Activated gamma-delta T cell (primary cell): Measurements from ENCODE around the gene ZNF440.
A peak's percentile ranks its signal among the peaks of the same experiment; 100 is the strongest.
"Not testable (repeated sequence)": the region's sequence is repeated elsewhere in the genome, so short reads cannot be mapped to it uniquely, and the experiment has no call there.

Experiments
- DNase-seq: peaks from one replicate; lab custom pipeline; 2025; lab: John Stamatoyannopoulos, UW

The ZNF440 gene

DNA sequence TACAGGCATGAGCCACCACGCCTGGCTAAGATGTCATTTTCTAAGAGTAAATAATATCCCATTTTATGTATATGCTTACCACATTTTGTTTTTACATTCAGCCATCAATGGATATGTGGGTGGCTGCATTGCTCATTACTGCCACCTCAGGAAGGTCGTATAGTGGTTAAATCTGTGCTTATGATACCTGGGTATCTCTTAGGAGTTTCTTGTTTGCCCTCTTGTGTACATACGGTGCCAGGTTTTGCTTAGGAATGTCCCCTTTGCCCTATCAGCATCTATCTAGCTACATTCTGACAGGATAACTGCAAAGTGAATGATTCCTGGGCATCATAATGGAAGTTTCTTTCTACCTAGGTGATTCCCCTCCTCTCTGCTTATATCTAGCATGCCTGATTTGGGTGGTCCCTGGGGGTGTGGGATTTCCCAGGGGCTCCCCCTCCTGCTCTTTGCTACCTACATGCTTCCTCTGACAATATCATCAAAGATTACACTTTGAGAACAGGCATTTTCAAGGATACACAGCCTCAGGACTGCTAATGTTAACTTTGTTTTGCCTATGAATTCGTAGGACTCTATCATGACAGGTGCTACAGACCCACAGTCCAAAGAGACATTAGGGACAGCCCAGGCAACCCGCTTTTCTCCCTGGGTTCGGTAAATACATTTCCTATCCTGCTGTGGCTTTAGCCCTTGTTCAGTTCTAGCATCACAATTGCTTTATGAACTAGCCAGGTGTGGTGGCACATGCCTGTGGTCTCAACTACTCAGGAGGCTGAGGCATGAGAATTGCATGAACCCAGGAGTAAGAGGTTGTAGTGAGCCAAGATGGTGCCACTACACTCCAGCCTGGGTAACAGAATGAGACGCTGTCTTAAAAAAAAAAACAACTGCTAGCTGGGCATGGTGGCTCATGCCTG lies 15.1 kb downstream of the ZNF440 start:
- DNase-seq: not testable (repeated sequence)

- no peak for DNase-seq
Measured at GRCh38 chr19:11832253-11832912, 18.3 kb downstream of the ZNF440 start.

- DNase-seq: no peak
Measured at GRCh38 chr19:11833541-11833940, 19.5 kb downstream of the ZNF440 start.

- not testable (repeated sequence) for DNase-seq
Measured at GRCh38 chr19:11835626-11836066, 21.6 kb downstream of the ZNF440 start.

- no peak for DNase-seq
Measured at GRCh38 chr19:11843722-11844121, 29.6 kb downstream of the ZNF440 start.

DNA sequence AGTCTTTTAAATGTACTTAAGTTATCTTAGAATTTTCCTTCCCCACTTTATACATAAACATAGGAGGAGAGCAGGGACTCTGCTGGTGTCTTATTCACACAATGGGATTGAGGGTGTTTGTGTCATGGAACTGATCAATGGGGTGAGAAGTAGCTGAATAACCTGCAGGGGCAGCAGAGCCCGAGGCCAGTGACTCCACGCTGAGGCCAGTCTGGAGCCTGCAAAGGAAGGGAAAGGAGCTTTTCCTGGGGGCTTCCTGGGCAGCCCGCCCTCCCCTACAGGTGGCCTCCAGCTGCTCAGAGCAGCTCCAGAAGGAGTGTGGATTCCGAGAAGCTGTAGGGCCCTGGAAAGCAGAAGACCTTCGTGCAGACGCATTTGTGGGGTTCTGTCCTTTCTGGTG lies 33.5 kb downstream of the ZNF440 start:
- DNase-seq: not testable (repeated sequence)

DNA sequence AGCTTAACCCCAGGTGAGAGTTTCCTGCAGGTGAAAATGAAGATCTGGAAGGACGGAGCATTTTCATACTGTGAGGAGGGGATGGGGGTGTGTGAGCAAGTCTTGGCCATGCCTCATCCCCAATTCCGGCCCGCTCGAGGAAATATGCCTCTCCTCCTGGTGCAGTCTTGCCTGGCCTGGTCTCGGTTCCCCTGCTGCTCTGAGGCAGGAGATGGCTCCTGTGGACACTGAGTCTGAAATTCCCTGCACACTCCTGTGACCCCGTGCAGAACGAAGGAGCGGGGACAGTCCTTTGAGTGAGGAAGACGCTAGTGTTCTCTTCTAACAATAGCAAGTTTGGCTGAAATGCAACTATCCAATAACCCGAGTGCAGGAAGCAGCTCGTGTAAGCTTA lies 34.1 kb downstream of the ZNF440 start:
- no peak for DNase-seq

DNA sequence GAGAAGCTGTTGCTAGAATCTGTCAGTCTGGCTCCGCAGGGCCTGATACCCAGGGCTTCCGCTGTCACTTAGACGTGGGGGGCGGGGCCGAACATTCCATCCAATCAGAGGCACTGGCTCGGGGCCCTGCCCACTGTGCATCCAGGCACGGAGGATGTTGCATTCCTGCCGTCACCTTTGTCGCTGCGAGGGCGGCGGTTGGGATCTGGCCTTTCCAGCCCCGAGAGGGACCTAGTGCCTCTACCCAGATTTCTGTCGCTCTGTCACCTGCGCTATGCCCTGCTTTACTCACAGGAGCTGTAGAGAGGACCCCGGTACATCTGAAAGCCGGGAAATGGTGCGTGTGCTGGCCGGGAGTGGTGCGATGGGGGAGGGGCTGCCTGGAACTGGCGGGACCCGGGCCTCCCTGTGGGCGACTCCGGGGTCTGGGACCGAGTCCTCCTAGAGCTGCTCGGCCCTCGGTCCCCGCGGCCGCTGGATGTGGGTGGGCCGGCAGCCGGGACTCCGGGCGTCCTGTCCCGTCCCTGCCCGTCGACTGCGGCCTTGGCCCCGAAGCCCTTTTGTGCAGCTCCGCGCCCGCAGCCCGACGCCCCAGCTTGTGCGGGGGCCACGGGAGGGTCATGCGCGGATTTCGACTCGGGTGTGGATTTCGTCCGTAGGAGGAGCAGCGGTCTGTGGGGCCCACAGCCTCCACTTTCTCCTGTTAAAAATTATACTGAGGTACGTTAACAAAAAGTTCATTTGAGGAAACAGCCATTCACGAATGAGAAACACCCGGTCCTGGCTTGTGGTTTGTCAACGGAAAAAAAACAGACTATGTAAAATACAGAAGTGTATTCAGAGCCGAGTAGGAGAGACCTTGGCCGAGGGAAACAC lies 34.8 kb downstream of the ZNF440 start, which contains the start of gene ZNF439:
Gene ZNF439 (plus strand): TSS at position 133 of the 876 bp plus-strand sequence. CDS start 142 bp downstream, at position 275.
- peak; percentile 42 for DNase-seq

GRCh38 chr19:11850289-11850688 lies 36.2 kb downstream of the ZNF440 start:
- not testable (repeated sequence) for DNase-seq

GRCh38 chr19:11853358-11853757 lies 39.3 kb downstream of the ZNF440 start:
- DNase-seq: no peak

- no peak for DNase-seq
Measured at GRCh38 chr19:11856596-11857250, 42.6 kb downstream of the ZNF440 start.

GRCh38 chr19:11860721-11861120 lies 46.6 kb downstream of the ZNF440 start:
- no peak for DNase-seq

DNA sequence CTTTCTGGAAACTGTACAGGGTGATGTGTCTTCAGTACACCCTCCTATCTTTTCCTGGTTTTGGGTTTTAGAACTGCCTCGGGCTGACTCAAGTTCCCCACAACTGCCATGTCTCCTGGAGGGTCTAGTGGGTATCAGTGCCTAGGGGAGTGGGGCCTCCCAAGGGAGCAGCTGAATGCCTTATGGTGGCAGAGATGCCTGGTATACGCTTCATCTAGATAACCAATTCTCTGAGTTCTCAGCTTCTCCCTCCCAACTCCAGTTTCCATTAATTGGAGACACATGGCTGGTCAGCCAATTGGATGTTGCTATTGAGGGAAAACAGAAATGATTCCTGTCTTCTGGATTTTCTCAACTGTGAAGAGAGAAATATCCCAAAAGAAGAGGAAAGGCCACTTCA lies 47.2 kb downstream of the ZNF440 start:
- no peak for DNase-seq

- not testable (repeated sequence) for DNase-seq
Measured at GRCh38 chr19:11867766-11868165, 53.7 kb downstream of the ZNF440 start.

GRCh38 chr19:11868188-11868587 lies 54.1 kb downstream of the ZNF440 start:
- no peak for DNase-seq

DNA sequence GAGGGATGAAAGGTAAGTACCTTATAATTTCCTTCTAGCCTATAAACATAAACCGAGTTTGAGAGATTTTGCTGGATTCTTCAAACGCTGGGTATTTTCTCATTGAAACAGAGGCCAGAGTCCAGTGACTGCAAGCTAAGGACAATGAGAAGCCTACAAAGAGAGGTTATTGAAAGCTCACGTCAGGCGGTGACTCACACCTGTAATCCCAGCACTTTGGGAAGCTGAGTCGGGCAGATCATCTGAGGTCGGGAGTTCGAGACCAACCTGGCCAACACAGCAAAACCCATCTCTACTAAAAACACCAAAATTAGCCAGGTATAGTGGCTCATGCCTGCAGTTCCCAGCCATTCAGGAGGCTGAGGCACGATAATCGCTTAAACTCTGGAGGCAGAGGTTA lies 58.6 kb downstream of the ZNF440 start:
- DNase-seq: no peak

DNA sequence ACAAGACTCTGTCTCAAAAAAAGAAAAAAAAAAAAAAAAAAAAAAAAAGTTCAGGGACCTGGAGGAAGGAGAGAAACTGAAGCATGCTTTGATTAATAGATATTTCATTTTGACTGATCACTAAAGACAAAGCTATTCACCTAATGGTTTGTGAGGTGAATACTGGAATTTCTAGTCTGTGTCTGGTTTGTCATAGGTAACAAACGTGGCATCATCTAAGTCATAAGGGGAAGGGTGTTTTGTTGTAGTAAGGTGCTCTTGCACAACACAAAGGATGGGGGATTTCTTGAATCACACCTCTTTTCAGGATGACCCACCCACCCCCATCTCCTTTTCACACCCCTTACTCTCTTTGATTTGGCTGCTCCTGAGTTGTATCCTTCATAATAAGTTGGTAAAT lies 59.7 kb downstream of the ZNF440 start:
- DNase-seq: no peak

- DNase-seq: not testable (repeated sequence)
Measured at GRCh38 chr19:11879687-11880266, 65.7 kb downstream of the ZNF440 start.

GRCh38 chr19:11880598-11880997 lies 66.5 kb downstream of the ZNF440 start:
- no peak for DNase-seq

DNA sequence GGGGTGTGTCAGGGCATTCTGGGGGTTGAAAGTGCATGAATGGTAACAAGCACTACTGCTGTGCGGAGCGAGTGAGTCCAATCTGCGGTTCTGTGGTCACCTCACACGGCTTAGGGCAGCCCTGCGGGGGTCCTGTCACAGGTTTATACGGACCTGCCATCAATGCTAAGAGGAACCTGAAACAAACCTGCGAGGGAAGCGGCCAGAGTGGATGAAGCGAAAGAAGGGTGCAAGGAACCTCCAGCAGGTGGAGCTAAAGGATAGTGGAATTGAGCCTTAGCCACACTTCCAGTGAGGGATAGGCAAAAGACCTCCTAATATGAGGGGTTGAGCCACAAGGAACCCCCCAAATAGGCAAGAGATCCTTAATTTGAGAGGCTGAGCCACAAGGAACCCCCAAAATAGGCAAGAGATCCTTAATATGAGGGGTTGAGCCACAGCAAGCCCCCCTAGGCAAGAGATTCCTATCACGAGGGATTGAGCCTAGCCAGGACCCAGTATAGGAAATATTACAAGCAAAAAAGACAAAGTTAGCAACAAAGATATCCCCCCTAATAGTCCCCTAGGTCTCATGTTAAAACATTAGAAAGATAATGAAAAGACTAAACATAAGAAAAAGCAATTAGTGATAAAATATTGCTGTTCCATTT lies 67.2 kb downstream of the ZNF440 start:
- no peak for DNase-seq
